Parathyroid adenoma (tissue), 2 donors: Measurements from ENCODE around the gene ENAH.

ENCODE experiments used
- H2AFZ ChIP-seq: fragments of 300-600 bp; sonication (generic); one replicate; pipeline ENCODE4 v1.7.0; 2017; ENCODE audit warnings: antibody characterized with exemption, mild to moderate bottlenecking
- H3K27ac ChIP-seq: fragments of 300-600 bp; sonication (generic); one replicate; pipeline ENCODE4 v1.7.0; 2017
- H3K27me3 ChIP-seq: fragments of 300-600 bp; sonication (generic); one replicate; pipeline ENCODE4 v1.7.0; 2017; ENCODE audit warnings: low read length; ENCODE audit not compliant: control insufficient read depth, insufficient read depth
- H3K36me3 ChIP-seq: fragments of 300-600 bp; sonication (generic); one replicate; pipeline ENCODE4 v1.7.0; 2017; ENCODE audit warnings: low read length; ENCODE audit not compliant: control insufficient read depth, insufficient read depth
- H3K4me1 ChIP-seq: fragments of 300-600 bp; sonication (generic); one replicate; pipeline ENCODE4 v1.7.0; 2017; ENCODE audit warnings: control low read depth
- H3K4me2 ChIP-seq: fragments of 300-600 bp; sonication (generic); one replicate; pipeline ENCODE4 v1.7.0; 2017; ENCODE audit warnings: low read length
- H3K4me3 ChIP-seq: fragments of 300-600 bp; sonication (generic); one replicate; pipeline ENCODE4 v1.7.0; 2017; ENCODE audit warnings: low read depth, low read length
- H3K79me2 ChIP-seq: fragments of 300-600 bp; sonication (generic); one replicate; pipeline ENCODE4 v1.7.0; 2017; ENCODE audit warnings: control low read depth
- H3K9ac ChIP-seq: fragments of 300-600 bp; sonication (generic); one replicate; pipeline ENCODE4 v1.7.0; 2017; ENCODE audit warnings: mild to moderate bottlenecking
- H3K9me3 ChIP-seq: fragments of 300-600 bp; sonication (generic); one replicate; pipeline ENCODE4 v1.7.0; 2017; ENCODE audit warnings: low read length; ENCODE audit not compliant: control insufficient read depth
- CTCF ChIP-seq: fragments of 300-600 bp; sonication (generic); IDR thresholded peaks from one replicate; pipeline ENCODE4 v1.7.0; 2017; ENCODE audit warnings: antibody characterized with exemption, mild to moderate bottlenecking
- donor health status: primary hyperparathyroidism.

Gene ENAH

GRCh38 chr1:225493591-225494246, 159.2 kb downstream of the ENAH start:
- Histone ChIP-seq H3K4me3 (no peak overlapping the region), H3K9me3 (no peaks in the 10 kb centered on the region), H2AFZ (no peak overlapping the region), H3K9ac (no peak overlapping the region), H3K27me3 (no peaks in the 10 kb centered on the region), H3K4me2 (no peak overlapping the region), H3K36me3 (no peaks in the 10 kb centered on the region), H3K79me2 (no peaks in the 10 kb centered on the region), H3K27ac (no peak overlapping the region), H3K4me1 (no peaks in the 10 kb centered on the region)
- TF ChIP-seq CTCF = no peak

GRCh38 chr1:225488676-225489075, 164.2 kb downstream of the ENAH start:
- H3K4me3 ChIP-seq = no peak overlapping the region
- H3K27me3 ChIP-seq = no peaks in the 10 kb centered on the region
- no peaks in the 10 kb centered on the region for H3K4me1 ChIP-seq
- no peak for TF ChIP-seq CTCF
- H3K4me2 ChIP-seq = peak overlapping the region; percentile 52
- no peak overlapping the region for H3K9ac ChIP-seq
- no peaks in the 10 kb centered on the region for H3K9me3 ChIP-seq
- no peaks in the 10 kb centered on the region for H3K79me2 ChIP-seq
- no peak overlapping the region for H3K27ac ChIP-seq
- no peak overlapping the region for H2AFZ ChIP-seq
- no peaks in the 10 kb centered on the region for H3K36me3 ChIP-seq

GRCh38 chr1:225486856-225487255, 166.1 kb downstream of the ENAH start:
- H3K9me3 ChIP-seq = no peaks in the 10 kb centered on the region
- no peak for TF ChIP-seq CTCF
- no peaks in the 10 kb centered on the region for H3K27me3 ChIP-seq
- H2AFZ ChIP-seq = no peak overlapping the region
- no peaks in the 10 kb centered on the region for H3K36me3 ChIP-seq
- H3K4me2 ChIP-seq = no peak overlapping the region
- H3K79me2 ChIP-seq = no peaks in the 10 kb centered on the region
- no peak overlapping the region for H3K27ac ChIP-seq
- H3K4me1 ChIP-seq = no peaks in the 10 kb centered on the region
- no peak overlapping the region for H3K4me3 ChIP-seq
- H3K9ac ChIP-seq = no peak overlapping the region

GRCh38 chr1:225485991-225486530, 166.9 kb downstream of the ENAH start:
- no peaks in the 10 kb centered on the region for H3K36me3 ChIP-seq
- no peaks in the 10 kb centered on the region for H3K79me2 ChIP-seq
- no peaks in the 10 kb centered on the region for H3K4me1 ChIP-seq
- H3K9ac ChIP-seq = no peak overlapping the region
- no peak for TF ChIP-seq CTCF
- H3K27me3 ChIP-seq = no peaks in the 10 kb centered on the region
- H3K4me3 ChIP-seq = no peak overlapping the region
- no peak overlapping the region for H2AFZ ChIP-seq
- no peaks in the 10 kb centered on the region for H3K9me3 ChIP-seq
- H3K27ac ChIP-seq = no peak overlapping the region
- no peak overlapping the region for H3K4me2 ChIP-seq

- H3K27ac ChIP-seq = no peak overlapping the region
- H3K27me3 ChIP-seq = no peaks in the 10 kb centered on the region
- no peak overlapping the region for H3K4me2 ChIP-seq
- no peaks in the 10 kb centered on the region for H3K36me3 ChIP-seq
- H3K9me3 ChIP-seq = no peaks in the 10 kb centered on the region
- no peak overlapping the region for H3K9ac ChIP-seq
- H3K4me1 ChIP-seq = no peaks in the 10 kb centered on the region
- no peak overlapping the region for H3K4me3 ChIP-seq
- no peak overlapping the region for H2AFZ ChIP-seq
- no peak for TF ChIP-seq CTCF
- H3K79me2 ChIP-seq = no peaks in the 10 kb centered on the region
Measured at GRCh38 chr1:225485226-225485625, 167.7 kb downstream of the ENAH start.
